HepG2 (cell line): Measurements from ENCODE around the gene PARP1. TPM values are rescaled to one million over a fixed set of nuclear protein-coding genes. Genes with fewer than 3 reads are reported as not detected.

Experiments
- ATAC-seq: fragments of 200-7000 bp; cut with Tn5 transposase; 3 replicates; pipeline ENCODE4 v1.9.1; 2020; ENCODE audit warnings: mild to moderate bottlenecking, moderate library complexity
- BruUV-seq: library from RNA; stranded (reverse); fragments of 400-500 nt; replicated peaks from 2 replicates; lab custom pipeline; 2021; lab: Mats Ljungman, UMichigan
- CTCF ChIA-PET: fragments of 300-600 bp; formaldehyde crosslinking; extraction: SDS; loops from one replicate; lab custom pipeline; 2021; ENCODE audit warnings: low total read pairs, inconsistent platforms, low intra/inter-chr PET ratio; lab: Yijun Ruan, JAX
- POLR2A ChIA-PET: fragments of 350-600 bp; sonication (Branson Sonifier 250); formaldehyde crosslinking; loops from one replicate; lab custom pipeline; 2020; ENCODE audit warnings: antibody characterized with exemption, inconsistent platforms; lab: Yijun Ruan, JAX
- DNase-seq: peaks from one replicate; pipeline ENCODE4 v3.0.0-alpha.2; 2015; ENCODE audit warnings: low spot score
- FAIRE-seq: peaks from 3 replicates; lab custom pipeline; 2011; peaks lifted over from hg19 to GRCh38; lab: Jason Lieb, UNC
- H2AFZ ChIP-seq: one replicate; pipeline ENCODE4 v1.6.1; 2011; ENCODE audit warnings: low read length, inconsistent platforms
- H3K27ac ChIP-seq: fragments of 300-600 bp; 3 replicates; pipeline ENCODE4 v1.8.0; 2011; ENCODE audit warnings: mixed run types, mild to moderate bottlenecking, mixed read lengths, low read length, inconsistent platforms; ENCODE audit not compliant: insufficient read depth; ENCODE audit errors: extremely low read length
- H3K27me3 ChIP-seq, 2 experiments: fragments of 200-600 bp in 1 of 2; 2 replicates in 1 of 2; 3 replicates in 1 of 2; pipeline versions ENCODE4 v1.6.0 to v1.8.0; 2011; ENCODE audit warnings: low read length in 2 of 2, mild to moderate bottlenecking in 2 of 2, moderate library complexity in 2 of 2, inconsistent platforms in 1 of 2; ENCODE audit not compliant: insufficient read depth in 2 of 2, control insufficient read depth in 1 of 2
- H3K36me3 ChIP-seq, 2 experiments: fragments of 200-600 bp in 1 of 2; replicated peaks in 1 of 2; 2 replicates in 1 of 2; 3 replicates in 1 of 2; pipeline versions ENCODE4 v1.5.1 to v1.8.0; 2011; ENCODE audit warnings: low read length in 2 of 2, inconsistent platforms in 1 of 2; ENCODE audit not compliant: insufficient read depth in 2 of 2, control insufficient read depth in 1 of 2
- H3K4me1 ChIP-seq: 2 replicates; pipeline ENCODE4 v1.5.1; 2012; ENCODE audit warnings: low read length, inconsistent platforms; ENCODE audit not compliant: insufficient read depth
- H3K4me2 ChIP-seq: 2 replicates; pipeline ENCODE4 v1.6.0; 2011; ENCODE audit warnings: low read depth, low read length, inconsistent platforms
- H3K4me3 ChIP-seq, 3 experiments: fragments of 200-600 bp in 1 of 3; sonication (generic), shearing (Covaris generic) in 1 of 3; replicated peaks in 1 of 3; 2 replicates each; pipeline ENCODE4 v1.5.1; 2011 to 2016; ENCODE audit warnings: low read length in 3 of 3, inconsistent platforms in 2 of 3, low read depth in 2 of 3, mild to moderate bottlenecking in 2 of 3, control low read depth in 1 of 3, mixed read lengths in 1 of 3; ENCODE audit not compliant: insufficient read depth in 1 of 3
- H3K79me2 ChIP-seq: one replicate; pipeline ENCODE4 v1.6.1; 2011; ENCODE audit warnings: low read length, inconsistent platforms; ENCODE audit not compliant: insufficient read depth
- H3K9ac ChIP-seq: 2 replicates; pipeline ENCODE4 v1.6.0; 2011; ENCODE audit warnings: mild to moderate bottlenecking, low read depth, low read length, inconsistent platforms; ENCODE audit not compliant: insufficient read depth
- H3K9me3 ChIP-seq: 2 replicates; pipeline ENCODE4 v1.5.1; 2012; ENCODE audit warnings: mild to moderate bottlenecking, low read length
- H4K20me1 ChIP-seq: 2 replicates; pipeline ENCODE4 v1.6.0; 2011; ENCODE audit warnings: inconsistent platforms, mild to moderate bottlenecking, low read length, moderate library complexity; ENCODE audit not compliant: insufficient read depth
- GZF1 ChIP-seq: sonication (generic); formaldehyde crosslinking; IDR thresholded peaks from 2 replicates; pipeline ENCODE4 v1.5.1; 2020; ENCODE audit warnings: mild to moderate bottlenecking, missing genetic modification reagents
- SMYD3 ChIP-seq: sonication (generic); formaldehyde crosslinking; IDR thresholded peaks from 2 replicates; pipeline ENCODE4 v1.8.1; 2023; ENCODE audit warnings: mild to moderate bottlenecking, missing genetic modification reagents
- THAP9 ChIP-seq: sonication (generic); formaldehyde crosslinking; IDR thresholded peaks from 2 replicates; pipeline ENCODE4; 2020; ENCODE audit warnings: missing genetic modification reagents, mild to moderate bottlenecking, borderline replicate concordance
- WGBS: methylation state at CpG from one replicate; pipeline ENCODE4 v1.1.6; 2017; ENCODE audit warnings: low lambda C conversion rate; 5-methylcytosine and 5-hydroxymethylcytosine counted together
- in situ Hi-C: cut with HindIII; loops from 2 replicates; pipeline ENCODE4 v1.10.0; 2017; ENCODE audit warnings: low pct_unique_long_range_greater_than_20kb; ENCODE audit not compliant: extremely low pct_ligation_motif_present
- intact Hi-C: fragments of 100-400 bp; cut with micrococcal nuclease; formaldehyde crosslinking; loops from one replicate; pipeline ENCODE4 v1.10.0; 2022; ENCODE audit not compliant: unreplicated experiment
- polyA plus RNA-seq, 8 experiments: library from polyadenylated mRNA; depleted of rRNA in 3 of 8; stranded (reverse) in 7 of 8; unstranded in 1 of 8; fragments of >200 nt; fragmentation: Illumina TruSeq in 4 of 8; extraction: Trizol in 4 of 8; gene quantifications; 2 replicates each; pipeline versions ENCODE4 v1.2.1 to v1.2.3, GENCODE V29; 2011 to 2016; ENCODE audit warnings: low read depth in 4 of 8, missing spikeins in 1 of 8, mixed read lengths in 1 of 8; ENCODE audit not compliant: insufficient read depth in 1 of 8
- total RNA-seq, 5 experiments: library from RNA; depleted of rRNA; stranded (reverse); fragments of >200 nt; fragmentation: Illumina TruSeq; extraction: Trizol; gene quantifications; 2 replicates each; pipeline ENCODE4 v1.2.3, GENCODE V29; 2016; ENCODE audit warnings: low read depth in 1 of 5
- TF ChIP-seq, protein P1 (sequence below): IDR thresholded peaks from 2 replicates; pipeline ENCODE4 v1.6.1; 2012; ENCODE audit warnings: low read depth, low read length, improper control_type of control experiment
- TF ChIP-seq, protein P2 (sequence below): sonication (generic); formaldehyde crosslinking; IDR thresholded peaks from 2 replicates; pipeline ENCODE4 v1.4.0; 2020; ENCODE audit warnings: missing genetic modification reagents
- TF ChIP-seq, protein P3 (sequence below): sonication (generic); formaldehyde crosslinking; IDR thresholded peaks from 2 replicates; pipeline ENCODE4 v1.4.0; 2020; ENCODE audit warnings: missing genetic modification reagents
- TF ChIP-seq, protein P4 (sequence below): sonication (generic); formaldehyde crosslinking; IDR thresholded peaks from 2 replicates; pipeline ENCODE4 v1.5.0; 2020; ENCODE audit warnings: mild to moderate bottlenecking, missing genetic modification reagents

PARP1 gene
- total and polyA plus RNA-seq, 2 of the 13 experiments (the other 11 are each of a cell fraction or from before 2014, with no cell fraction given) = 50.1 to 85.2 TPM

- TF ChIP-seq THAP9 (no peak), GZF1 (no peak)
- TF ChIP-seq, protein P1, sequence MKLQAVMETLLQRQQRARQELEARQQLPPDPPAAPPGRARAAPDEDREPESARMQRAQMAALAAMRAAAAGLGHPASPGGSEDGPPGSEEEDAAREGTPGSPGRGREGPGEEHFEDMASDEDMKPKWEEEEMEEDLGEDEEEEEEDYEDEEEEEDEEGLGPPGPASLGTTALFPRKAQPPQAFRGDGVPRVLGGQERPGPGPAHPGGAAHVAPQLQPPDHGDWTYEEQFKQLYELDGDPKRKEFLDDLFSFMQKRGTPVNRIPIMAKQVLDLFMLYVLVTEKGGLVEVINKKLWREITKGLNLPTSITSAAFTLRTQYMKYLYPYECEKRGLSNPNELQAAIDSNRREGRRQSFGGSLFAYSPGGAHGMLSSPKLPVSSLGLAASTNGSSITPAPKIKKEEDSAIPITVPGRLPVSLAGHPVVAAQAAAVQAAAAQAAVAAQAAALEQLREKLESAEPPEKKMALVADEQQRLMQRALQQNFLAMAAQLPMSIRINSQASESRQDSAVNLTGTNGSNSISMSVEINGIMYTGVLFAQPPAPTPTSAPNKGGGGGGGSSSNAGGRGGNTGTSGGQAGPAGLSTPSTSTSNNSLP = no peak
Measured at GRCh38 chr1:226417830-226418546, 10.1 kb upstream of the PARP1 start (continued).

DNA sequence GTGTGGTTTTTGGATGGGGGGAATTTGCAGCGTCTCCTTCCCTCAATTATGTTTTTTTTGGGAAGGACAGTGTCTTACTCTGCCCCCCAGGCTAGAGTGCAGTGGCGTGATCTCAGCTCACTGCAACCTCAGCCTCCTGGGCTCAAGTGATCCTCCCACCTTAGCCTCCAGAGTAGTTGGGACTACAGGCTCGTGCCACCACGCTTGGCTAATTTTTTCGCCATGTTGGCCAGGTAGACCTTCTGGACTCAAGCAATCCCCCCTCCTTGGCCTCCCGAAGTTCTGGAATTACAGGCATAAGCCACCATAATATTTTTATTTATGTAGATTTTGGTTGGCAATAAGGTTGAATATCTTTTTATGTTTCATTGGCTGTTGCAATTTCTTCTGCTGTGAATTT, 9.5 kb upstream of the PARP1 start:
- no peak overlapping the region for H3K9ac ChIP-seq
- no peak overlapping the region for H2AFZ ChIP-seq
- no peaks in the 10 kb centered on the region for H4K20me1 ChIP-seq
- ChIA-PET CTCF (no interaction called here), POLR2A (no interaction called here)
- H3K27me3 ChIP-seq = peaks cover 0 to 6% of the 10 kb centered on the region in 2 experiments; a peak in 1 of 5 replicates
- BruUV-seq = no TSS peak
- no peaks in the 10 kb centered on the region for H3K79me2 ChIP-seq
- no peak overlapping the region for H3K4me3 ChIP-seq
- H3K4me1 ChIP-seq = no peaks in the 10 kb centered on the region
- intact Hi-C loops (no loop called here), in situ Hi-C loops (no loop called here)
- FAIRE-seq = no peak
- ATAC-seq = no peak
- DNase-seq = no peak
- H3K36me3 ChIP-seq = no peaks in the 10 kb centered on the region
- H3K9me3 ChIP-seq = no peaks in the 10 kb centered on the region
- H3K27ac ChIP-seq = no peak overlapping the region
- 16% methylated on average over 6 of the region's 6 CpGs for WGBS
- H3K4me2 ChIP-seq = no peak overlapping the region
- TF ChIP-seq, protein P2, sequence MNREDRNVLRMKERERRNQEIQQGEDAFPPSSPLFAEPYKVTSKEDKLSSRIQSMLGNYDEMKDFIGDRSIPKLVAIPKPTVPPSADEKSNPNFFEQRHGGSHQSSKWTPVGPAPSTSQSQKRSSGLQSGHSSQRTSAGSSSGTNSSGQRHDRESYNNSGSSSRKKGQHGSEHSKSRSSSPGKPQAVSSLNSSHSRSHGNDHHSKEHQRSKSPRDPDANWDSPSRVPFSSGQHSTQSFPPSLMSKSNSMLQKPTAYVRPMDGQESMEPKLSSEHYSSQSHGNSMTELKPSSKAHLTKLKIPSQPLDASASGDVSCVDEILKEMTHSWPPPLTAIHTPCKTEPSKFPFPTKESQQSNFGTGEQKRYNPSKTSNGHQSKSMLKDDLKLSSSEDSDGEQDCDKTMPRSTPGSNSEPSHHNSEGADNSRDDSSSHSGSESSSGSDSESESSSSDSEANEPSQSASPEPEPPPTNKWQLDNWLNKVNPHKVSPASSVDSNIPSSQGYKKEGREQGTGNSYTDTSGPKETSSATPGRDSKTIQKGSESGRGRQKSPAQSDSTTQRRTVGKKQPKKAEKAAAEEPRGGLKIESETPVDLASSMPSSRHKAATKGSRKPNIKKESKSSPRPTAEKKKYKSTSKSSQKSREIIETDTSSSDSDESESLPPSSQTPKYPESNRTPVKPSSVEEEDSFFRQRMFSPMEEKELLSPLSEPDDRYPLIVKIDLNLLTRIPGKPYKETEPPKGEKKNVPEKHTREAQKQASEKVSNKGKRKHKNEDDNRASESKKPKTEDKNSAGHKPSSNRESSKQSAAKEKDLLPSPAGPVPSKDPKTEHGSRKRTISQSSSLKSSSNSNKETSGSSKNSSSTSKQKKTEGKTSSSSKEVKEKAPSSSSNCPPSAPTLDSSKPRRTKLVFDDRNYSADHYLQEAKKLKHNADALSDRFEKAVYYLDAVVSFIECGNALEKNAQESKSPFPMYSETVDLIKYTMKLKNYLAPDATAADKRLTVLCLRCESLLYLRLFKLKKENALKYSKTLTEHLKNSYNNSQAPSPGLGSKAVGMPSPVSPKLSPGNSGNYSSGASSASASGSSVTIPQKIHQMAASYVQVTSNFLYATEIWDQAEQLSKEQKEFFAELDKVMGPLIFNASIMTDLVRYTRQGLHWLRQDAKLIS = no peak
- TF ChIP-seq, protein P3, sequence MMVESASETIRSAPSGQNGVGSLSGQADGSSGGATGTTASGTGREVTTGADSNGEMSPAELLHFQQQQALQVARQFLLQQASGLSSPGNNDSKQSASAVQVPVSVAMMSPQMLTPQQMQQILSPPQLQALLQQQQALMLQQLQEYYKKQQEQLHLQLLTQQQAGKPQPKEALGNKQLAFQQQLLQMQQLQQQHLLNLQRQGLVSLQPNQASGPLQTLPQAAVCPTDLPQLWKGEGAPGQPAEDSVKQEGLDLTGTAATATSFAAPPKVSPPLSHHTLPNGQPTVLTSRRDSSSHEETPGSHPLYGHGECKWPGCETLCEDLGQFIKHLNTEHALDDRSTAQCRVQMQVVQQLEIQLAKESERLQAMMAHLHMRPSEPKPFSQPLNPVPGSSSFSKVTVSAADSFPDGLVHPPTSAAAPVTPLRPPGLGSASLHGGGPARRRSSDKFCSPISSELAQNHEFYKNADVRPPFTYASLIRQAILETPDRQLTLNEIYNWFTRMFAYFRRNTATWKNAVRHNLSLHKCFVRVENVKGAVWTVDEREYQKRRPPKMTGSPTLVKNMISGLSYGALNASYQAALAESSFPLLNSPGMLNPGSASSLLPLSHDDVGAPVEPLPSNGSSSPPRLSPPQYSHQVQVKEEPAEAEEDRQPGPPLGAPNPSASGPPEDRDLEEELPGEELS = no peak
- no peak for TF ChIP-seq SMYD3 (CRISPR knock-in tag)
- TF ChIP-seq, protein P4, sequence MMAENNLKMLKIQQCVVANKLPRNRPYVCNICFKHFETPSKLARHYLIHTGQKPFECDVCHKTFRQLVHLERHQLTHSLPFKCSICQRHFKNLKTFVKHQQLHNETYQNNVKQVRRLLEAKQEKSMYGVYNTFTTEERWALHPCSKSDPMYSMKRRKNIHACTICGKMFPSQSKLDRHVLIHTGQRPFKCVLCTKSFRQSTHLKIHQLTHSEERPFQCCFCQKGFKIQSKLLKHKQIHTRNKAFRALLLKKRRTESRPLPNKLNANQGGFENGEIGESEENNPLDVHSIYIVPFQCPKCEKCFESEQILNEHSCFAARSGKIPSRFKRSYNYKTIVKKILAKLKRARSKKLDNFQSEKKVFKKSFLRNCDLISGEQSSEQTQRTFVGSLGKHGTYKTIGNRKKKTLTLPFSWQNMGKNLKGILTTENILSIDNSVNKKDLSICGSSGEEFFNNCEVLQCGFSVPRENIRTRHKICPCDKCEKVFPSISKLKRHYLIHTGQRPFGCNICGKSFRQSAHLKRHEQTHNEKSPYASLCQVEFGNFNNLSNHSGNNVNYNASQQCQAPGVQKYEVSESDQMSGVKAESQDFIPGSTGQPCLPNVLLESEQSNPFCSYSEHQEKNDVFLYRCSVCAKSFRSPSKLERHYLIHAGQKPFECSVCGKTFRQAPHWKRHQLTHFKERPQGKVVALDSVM (CRISPR knock-in tag) = no peak
